SHP77 treated with DMSO at 0.1 percent for 48 hours (cell line): ENCODE measurements around the gene DNM1.
"Not testable (repeated sequence)": the region's sequence is repeated elsewhere in the genome, so short reads cannot be mapped to it uniquely, and the experiment has no call there.

Source experiments
- DNase-seq: peaks from one replicate; lab custom pipeline; 2025; lab: John Stamatoyannopoulos, UW

Gene DNM1

DNA sequence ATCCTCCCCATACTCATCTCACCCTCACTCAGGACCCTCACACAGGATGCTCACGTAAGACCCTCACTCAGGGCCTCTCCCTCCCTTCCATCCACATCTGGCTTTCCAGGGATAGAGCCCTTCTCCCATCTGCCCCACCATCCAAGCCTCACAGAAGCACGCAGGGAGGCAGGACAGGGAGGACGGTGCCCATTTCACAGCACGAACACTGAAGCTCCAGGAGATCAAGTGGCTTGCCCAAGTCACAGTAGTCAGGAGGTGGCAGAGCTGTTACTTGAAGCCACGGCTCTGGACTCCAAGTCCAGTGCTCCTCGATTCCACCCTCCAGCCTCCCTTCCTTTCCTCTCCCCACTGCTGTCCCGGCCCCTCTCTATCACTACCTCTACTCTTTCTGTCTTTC is 21.7 kb downstream of the DNM1 start:
- no peak for DNase-seq

GRCh38 chr9:128225770-128226411 is 22.7 kb downstream of the DNM1 start:
- no peak for DNase-seq

DNA sequence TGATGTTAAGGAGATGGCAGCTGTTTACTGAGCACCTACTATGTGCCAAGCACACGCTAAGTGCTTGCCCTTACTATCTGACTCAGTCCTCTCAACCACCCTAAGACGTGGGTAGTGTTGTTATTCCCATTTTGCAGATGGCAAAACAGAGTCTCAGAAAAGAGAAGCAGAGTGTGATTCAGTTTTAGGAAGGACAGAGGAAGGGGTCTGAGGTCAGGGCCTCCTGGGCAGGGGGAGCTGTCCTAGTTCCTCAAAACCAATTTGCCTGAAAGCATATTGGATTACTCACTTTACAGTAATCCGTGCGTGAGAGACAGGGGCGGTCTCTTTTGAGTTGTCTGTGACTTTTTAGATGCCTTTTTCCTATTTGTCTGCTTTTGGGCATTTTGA is 23.2 kb downstream of the DNM1 start:
- no peak for DNase-seq

DNA sequence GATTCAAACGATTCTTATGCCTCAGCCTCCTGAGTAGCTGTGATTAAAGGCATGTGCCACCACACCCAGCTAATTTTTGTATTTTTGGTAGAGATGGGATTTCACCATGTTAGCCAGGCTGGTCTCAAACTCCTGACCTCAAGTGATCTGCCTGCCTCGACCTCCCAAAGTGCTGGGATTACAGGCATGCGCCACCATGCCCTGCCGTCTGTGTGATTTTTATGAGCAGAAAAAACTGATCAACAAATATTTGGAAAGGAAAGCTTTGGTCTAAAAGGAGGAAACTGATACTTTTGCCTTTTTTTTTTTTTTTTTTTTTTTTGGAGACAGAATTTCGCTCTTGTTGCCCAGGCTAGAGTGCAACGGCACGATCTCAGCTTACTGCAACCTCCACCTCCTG is 27.7 kb downstream of the DNM1 start:
- DNase-seq, result not testable (repeated sequence)

- DNase-seq, result no peak
Observed at GRCh38 chr9:128231638-128232527, 28.7 kb downstream of the DNM1 start.

DNA sequence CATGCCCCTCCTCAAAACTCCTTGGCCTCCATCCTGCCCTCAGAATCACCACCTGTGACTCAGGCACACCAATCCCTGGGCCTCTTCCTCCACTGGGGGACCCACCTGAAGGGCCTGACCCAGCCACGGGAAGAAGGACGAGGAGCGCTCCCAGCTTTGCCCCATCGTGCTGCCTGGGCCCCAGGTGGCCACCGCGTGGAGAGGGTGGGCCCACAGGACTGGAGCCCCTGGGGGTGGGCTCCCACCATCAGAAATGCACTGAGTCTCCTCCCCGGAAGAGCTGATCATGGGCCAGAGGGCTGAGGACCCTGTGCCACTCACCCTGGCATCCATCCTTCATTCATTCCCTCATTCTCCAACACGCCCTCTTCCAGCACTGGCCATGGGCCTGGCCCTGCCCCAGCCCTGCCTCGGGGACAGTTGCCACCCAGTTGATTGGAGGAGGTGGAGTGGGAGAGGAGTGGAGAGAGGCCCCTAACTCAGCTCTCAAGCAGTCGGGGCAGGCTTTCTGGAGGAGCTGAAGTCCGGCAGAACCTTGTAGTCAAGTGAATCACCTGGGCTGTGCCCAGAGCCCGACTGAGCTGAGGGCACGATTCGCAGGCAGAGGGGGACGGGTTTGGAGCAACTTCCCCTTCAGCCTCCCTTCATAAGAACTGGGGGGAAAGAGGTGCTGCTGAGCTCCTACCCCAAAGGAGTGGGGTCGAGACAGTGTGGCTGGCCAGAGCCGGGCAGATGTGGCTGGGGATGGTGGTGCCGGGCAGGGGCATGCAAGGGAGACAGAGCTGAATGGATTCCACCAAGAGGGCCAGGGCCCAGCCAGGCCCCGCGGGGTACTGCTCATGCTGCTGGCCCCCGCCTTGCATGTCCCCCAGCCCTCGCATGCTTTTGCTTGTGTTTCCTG is 29.6 kb downstream of the DNM1 start:
- DNase-seq, result no peak

GRCh38 chr9:128233817-128234406 is 30.7 kb downstream of the DNM1 start:
- DNase-seq, result no peak

DNA sequence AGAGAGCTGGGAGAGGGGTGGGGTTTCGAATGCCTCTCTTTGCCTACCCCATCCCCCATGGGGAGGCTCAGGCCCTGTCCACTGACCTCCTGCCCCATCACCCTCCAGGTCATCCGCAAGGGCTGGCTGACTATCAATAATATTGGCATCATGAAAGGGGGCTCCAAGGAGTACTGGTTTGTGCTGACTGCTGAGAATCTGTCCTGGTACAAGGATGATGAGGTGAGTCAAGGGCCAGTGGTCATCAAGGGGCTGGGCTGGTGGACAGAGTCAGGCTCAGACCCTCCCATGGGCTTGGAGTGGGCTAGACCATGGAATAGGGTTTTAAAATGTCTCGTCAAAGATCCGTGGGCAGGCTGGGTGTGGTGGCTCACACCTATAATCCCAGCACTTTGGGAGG is 38.9 kb downstream of the DNM1 start:
- DNase-seq, result no peak

GRCh38 chr9:128242828-128243214 is 39.6 kb downstream of the DNM1 start:
- no peak for DNase-seq

- no peak for DNase-seq
Observed at GRCh38 chr9:128243215-128244018, 40.2 kb downstream of the DNM1 start.

- DNase-seq, result no peak
Observed at GRCh38 chr9:128244091-128244836, 41.1 kb downstream of the DNM1 start.

DNA sequence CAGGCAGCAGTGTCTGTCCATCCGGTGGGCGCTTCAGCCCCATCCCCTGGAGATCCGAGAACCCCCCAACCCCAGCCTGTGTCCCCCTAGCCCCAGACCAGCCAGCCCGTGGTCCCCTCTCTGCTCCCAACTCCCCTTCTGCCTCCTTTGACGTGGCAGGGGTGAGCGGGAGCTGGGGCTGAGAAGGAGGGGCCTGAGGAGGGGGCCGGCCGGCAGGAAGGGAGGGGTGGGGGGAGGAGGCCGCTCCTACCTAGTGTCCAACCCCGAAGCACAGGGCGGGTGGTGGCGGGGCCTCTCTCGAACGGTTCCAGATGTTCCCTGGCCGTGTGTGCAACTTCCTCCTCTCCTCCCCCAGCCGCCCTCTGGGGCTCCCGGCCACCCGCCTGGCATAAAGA is 41.7 kb downstream of the DNM1 start:
- no peak for DNase-seq

- DNase-seq, result no peak
Observed at GRCh38 chr9:128245421-128246151, 42.4 kb downstream of the DNM1 start.

DNA sequence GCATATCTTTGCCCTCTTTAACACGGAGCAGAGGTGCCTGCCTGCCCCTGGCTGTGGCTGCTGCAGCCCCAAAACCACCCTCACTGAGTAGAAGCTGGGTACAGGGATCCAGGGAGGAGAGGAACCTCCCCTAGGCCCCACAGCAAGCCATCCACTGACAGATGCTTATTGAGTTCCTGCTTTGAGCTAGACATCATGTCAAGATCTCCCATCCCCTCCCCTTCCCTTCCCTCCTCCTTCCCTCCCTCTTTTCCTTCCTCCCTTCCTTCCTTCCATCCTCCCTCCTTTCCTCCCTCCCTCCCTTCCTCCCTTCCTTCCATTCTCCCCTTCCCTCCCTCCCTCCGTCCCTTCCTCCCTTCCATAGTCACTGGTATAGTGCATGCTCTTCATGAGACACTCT is 43.3 kb downstream of the DNM1 start:
- no peak for DNase-seq

DNA sequence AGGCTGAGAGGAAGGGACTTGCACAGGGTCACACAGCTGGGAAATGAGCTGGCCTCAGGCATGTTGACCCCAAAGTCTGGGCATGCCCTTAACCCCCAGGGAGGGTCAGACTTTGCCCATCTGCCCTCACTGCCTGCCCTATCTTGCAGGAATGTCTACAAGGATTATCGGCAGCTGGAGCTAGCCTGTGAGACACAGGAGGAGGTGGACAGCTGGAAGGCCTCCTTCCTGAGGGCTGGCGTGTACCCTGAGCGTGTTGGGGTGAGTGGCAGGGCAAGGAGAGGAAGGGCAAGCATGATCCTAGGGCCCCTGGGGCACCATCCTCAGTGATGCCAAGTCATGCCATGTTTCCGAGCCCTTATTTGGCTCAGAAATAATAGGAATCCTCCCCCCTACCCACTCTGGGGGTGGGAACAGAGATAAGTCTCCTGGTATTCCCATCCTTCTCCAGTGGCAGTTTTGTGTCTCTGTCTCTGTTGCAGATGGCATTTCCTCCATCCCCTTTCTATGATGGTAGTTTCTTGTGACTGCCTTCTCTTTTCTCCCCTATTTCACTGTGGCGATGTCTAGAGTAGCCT is 44.1 kb downstream of the DNM1 start:
- no peak for DNase-seq

GRCh38 chr9:128249558-128249907 is 46.4 kb downstream of the DNM1 start:
- no peak for DNase-seq

DNA sequence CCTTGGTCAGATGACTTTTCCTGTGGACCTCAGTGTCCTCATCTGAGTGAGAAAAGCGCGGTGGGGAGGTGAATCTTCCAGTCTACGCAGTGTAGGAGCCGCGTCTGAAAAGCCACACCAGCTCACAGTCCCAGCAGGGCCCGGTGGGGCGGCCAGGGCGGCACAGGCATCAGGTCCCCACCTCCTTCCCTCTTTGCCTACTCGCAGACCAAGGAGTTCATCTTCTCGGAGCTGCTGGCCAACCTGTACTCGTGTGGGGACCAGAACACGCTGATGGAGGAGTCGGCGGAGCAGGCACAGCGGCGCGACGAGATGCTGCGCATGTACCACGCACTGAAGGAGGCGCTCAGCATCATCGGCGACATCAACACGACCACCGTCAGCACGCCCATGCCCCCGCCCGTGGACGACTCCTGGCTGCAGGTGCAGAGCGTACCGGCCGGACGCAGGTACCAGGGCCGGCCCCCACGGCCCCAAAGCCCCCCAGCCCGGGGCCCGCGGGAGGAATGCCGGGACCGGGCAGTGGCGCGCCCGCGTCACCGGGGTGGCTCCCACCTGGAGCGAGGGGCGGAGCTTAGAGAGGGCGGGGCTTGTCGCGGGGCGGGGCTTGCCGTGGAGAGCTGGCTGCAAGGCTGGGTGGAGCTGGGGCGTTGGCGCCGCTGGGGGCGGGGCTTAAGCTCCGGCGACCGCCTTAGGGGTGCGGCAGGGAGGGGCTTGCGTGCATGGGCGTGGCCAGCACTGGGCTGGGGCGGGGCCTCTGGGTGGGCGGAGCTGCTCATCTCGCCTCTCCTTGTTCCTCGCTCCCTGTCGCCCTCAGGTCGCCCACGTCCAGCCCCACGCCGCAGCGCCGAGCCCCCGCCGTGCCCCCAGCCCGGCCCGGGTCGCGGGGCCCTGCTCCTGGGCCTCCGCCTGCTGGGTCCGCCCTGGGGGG is 47.0 kb downstream of the DNM1 start:
- no peak for DNase-seq
